WERI-Rb-1 (cell line): ENCODE results near the gene LRRC26.

Source experiments
- DNase-seq: peaks from one replicate; pipeline ENCODE4 v3.0.0-alpha.2; 2020
- H3K27ac ChIP-seq: fragments of 250-450 bp; sonication (Bioruptor Pico); 2 replicates; pipeline ENCODE4 v1.5.1; 2020; ENCODE audit warnings: mild to moderate bottlenecking, moderate library complexity
- H3K27me3 ChIP-seq: fragments of 250-450 bp; sonication (Bioruptor Pico); 2 replicates; pipeline ENCODE4 v1.5.1; 2021; ENCODE audit warnings: mild to moderate bottlenecking, low read depth, moderate library complexity; ENCODE audit not compliant: insufficient read depth, severe bottlenecking
- H3K36me3 ChIP-seq: fragments of 250-450 bp; sonication (Bioruptor Pico); 2 replicates; pipeline ENCODE4 v1.5.1; 2020; ENCODE audit warnings: mild to moderate bottlenecking, moderate library complexity
- H3K4me3 ChIP-seq: 2 replicates; pipeline ENCODE4 v1.5.1; 2011; ENCODE audit warnings: low read depth, mild to moderate bottlenecking, control low read depth, low read length
- H3K9me3 ChIP-seq: fragments of 250-450 bp; sonication (Bioruptor Pico); 2 replicates; pipeline ENCODE4 v1.5.1; 2021; ENCODE audit warnings: mild to moderate bottlenecking, moderate library complexity; ENCODE audit not compliant: severe bottlenecking
- TF ChIP-seq, protein P1 (sequence below): IDR thresholded peaks from 2 replicates; pipeline ENCODE4 v1.5.1; 2011; ENCODE audit warnings: low read depth, mild to moderate bottlenecking, control low read depth, inconsistent platforms, low read length

Gene LRRC26, protein sequence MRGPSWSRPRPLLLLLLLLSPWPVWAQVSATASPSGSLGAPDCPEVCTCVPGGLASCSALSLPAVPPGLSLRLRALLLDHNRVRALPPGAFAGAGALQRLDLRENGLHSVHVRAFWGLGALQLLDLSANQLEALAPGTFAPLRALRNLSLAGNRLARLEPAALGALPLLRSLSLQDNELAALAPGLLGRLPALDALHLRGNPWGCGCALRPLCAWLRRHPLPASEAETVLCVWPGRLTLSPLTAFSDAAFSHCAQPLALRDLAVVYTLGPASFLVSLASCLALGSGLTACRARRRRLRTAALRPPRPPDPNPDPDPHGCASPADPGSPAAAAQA

GRCh38 chr9:137169896-137170358 lies at the start of gene LRRC26:
Gene LRRC26, minus strand, starts transcription at chr9:137170051. Its CDS starts 108 bp downstream, at chr9:137169943.
- Histone ChIP-seq H3K9me3 (no peaks in the 10 kb centered on the region), H3K36me3 (no peaks in the 10 kb centered on the region), H3K27me3 (no peaks in the 10 kb centered on the region), H3K4me3 (peak within 1 kb of the TSS; percentile 48), H3K27ac (peak within 1 kb of the TSS; percentile 61)
- TF ChIP-seq, protein P1, sequence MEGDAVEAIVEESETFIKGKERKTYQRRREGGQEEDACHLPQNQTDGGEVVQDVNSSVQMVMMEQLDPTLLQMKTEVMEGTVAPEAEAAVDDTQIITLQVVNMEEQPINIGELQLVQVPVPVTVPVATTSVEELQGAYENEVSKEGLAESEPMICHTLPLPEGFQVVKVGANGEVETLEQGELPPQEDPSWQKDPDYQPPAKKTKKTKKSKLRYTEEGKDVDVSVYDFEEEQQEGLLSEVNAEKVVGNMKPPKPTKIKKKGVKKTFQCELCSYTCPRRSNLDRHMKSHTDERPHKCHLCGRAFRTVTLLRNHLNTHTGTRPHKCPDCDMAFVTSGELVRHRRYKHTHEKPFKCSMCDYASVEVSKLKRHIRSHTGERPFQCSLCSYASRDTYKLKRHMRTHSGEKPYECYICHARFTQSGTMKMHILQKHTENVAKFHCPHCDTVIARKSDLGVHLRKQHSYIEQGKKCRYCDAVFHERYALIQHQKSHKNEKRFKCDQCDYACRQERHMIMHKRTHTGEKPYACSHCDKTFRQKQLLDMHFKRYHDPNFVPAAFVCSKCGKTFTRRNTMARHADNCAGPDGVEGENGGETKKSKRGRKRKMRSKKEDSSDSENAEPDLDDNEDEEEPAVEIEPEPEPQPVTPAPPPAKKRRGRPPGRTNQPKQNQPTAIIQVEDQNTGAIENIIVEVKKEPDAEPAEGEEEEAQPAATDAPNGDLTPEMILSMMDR: no peak
- DNase-seq: no peak

- H3K4me3 ChIP-seq: no peak overlapping the region
- H3K27me3 ChIP-seq: no peaks in the 10 kb centered on the region
- TF ChIP-seq, protein P1: no peak
- no peaks in the 10 kb centered on the region for H3K36me3 ChIP-seq
- DNase-seq: no peak
- H3K27ac ChIP-seq: no peak overlapping the region
- H3K9me3 ChIP-seq: no peaks in the 10 kb centered on the region
Observed at GRCh38 chr9:137218754-137219271, 49.0 kb upstream of the LRRC26 start.

GRCh38 chr9:137218212-137218753 lies 48.4 kb upstream of the LRRC26 start:
- no peak overlapping the region for H3K4me3 ChIP-seq
- H3K36me3 ChIP-seq: no peaks in the 10 kb centered on the region
- TF ChIP-seq, protein P1: no peak
- DNase-seq: no peak
- H3K27ac ChIP-seq: no peak overlapping the region
- H3K9me3 ChIP-seq: no peaks in the 10 kb centered on the region
- no peaks in the 10 kb centered on the region for H3K27me3 ChIP-seq

- peak; percentile 64 for DNase-seq
- Histone ChIP-seq H3K9me3 (no peaks in the 10 kb centered on the region), H3K36me3 (no peaks in the 10 kb centered on the region), H3K4me3 (no peak overlapping the region), H3K27me3 (no peaks in the 10 kb centered on the region), H3K27ac (no peak overlapping the region)
- TF ChIP-seq, protein P1: no peak
Observed at GRCh38 chr9:137217276-137218211, 47.7 kb upstream of the LRRC26 start.

- no peak overlapping the region for H3K4me3 ChIP-seq
- TF ChIP-seq, protein P1: no peak
- DNase-seq: no peak
- H3K36me3 ChIP-seq: no peaks in the 10 kb centered on the region
- H3K27me3 ChIP-seq: no peaks in the 10 kb centered on the region
- no peaks in the 10 kb centered on the region for H3K9me3 ChIP-seq
- no peak overlapping the region for H3K27ac ChIP-seq
Observed at GRCh38 chr9:137216188-137216965, 46.5 kb upstream of the LRRC26 start.
